HEK293T (cell line): ENCODE data around the gene LIPC.

Experiments used
- FOXK2 ChIP-seq: fragments of 450-650 bp; IDR thresholded peaks from 2 replicates; pipeline ENCODE4 v1.6.1; 2016; ENCODE audit warnings: mild to moderate bottlenecking
- L3MBTL2 ChIP-seq: fragments of 450-650 bp; conservative IDR thresholded peaks from 2 replicates; pipeline ENCODE4 v1.6.1; 2016; ENCODE audit warnings: mild to moderate bottlenecking
- NFRKB ChIP-seq: fragments of 450-650 bp; IDR thresholded peaks from 2 replicates; pipeline ENCODE4 v1.6.1; 2016; ENCODE audit warnings: mild to moderate bottlenecking, moderate library complexity
- SUZ12 ChIP-seq: fragments of 450-650 bp; IDR thresholded peaks from 2 replicates; pipeline ENCODE4 v1.6.1; 2016; ENCODE audit warnings: mild to moderate bottlenecking
- TARDBP ChIP-seq: fragments of 450-650 bp; IDR thresholded peaks from 2 replicates; pipeline ENCODE4 v1.6.1; 2016

GRCh38 chr15:58478579-58478978, 46.8 kb downstream of the LIPC start:
- TF ChIP-seq L3MBTL2 (no peak), FOXK2 (no peak), NFRKB (no peak), TARDBP (no peak), SUZ12 (no peak)
